NCI-H2227 treated with DMSO at 0.1 percent for 48 hours (cell line): ENCODE measurements around the gene KIRREL3.

Experiments
- DNase-seq: peaks from one replicate; lab custom pipeline; 2025; lab: John Stamatoyannopoulos, UW

KIRREL3 gene

DNA sequence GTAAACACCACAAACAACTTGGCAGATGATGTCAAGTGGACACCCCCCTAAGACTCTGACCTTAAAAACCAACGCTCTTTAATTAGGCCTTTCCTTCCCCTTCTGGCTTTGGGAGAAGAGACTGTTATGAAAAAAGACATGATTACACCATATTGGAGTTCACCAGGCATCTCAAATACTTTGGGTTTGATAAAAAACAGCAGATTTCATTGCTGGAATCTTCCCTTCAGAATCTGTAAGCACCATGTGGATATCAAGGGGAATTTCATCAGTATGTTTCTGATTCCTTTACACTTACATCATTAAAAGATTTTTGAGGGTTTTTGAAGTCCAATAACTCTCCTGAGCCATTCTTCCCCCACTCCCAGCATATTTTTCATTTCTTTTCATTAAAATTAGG is 85.6 kb downstream of the KIRREL3 start:
- DNase-seq: no peak

DNA sequence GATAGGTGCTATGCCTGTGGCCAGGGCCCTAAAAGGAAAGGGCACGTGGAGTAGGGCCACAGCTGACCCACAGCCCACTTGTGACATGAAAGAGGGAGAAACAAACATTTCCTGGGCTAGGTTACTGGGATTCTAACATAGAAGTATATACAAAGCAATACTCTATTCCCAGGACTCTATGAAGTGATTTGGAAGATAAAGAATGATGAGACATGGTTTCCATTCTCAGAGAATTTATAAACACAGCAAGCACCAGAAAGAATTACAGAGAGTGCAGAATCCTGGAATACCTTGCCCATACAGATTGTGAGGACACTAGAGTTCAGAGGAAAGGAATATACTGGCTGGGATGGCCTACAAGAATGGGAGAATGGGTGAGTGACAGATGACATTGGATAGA is 86.4 kb downstream of the KIRREL3 start:
- DNase-seq: no peak

DNA sequence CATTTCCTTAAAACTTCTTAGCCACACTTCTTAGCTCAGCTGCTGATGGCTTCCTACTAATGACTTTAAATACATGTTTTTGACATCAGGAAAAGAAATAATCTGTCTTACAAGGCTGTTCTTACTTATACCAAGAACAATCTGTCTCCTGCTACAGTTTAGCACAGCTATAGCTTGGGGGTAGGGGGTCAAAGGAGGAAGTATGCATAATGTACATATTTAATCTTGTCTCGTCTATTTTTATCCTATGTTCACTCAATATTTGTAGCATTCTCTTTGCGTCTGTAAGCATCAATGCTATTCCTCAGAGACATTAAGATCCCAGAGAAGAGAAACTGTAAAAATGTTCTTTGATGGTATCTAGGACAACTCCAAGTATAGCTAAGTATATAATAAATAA is 96.0 kb downstream of the KIRREL3 start:
- no peak for DNase-seq

DNA sequence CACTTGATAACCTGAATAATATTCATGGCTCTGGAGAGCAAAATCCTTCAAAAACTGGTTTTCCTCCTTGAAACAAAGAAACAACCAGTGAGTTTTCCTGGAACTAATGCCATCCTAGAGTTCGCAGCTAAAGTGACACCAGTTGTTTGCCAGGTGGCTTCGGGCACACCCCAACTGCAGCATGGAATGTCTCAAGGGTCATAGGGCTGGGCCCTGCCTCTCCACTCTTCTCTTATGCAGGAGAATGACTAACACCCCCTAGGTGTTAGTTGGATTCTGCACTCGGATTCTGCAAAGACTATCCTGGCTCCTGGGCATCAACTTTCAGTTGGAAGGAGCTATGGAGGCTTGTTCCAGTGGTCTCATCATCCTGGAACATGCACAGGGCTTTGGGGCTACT is 98.8 kb downstream of the KIRREL3 start:
- DNase-seq: no peak

DNA sequence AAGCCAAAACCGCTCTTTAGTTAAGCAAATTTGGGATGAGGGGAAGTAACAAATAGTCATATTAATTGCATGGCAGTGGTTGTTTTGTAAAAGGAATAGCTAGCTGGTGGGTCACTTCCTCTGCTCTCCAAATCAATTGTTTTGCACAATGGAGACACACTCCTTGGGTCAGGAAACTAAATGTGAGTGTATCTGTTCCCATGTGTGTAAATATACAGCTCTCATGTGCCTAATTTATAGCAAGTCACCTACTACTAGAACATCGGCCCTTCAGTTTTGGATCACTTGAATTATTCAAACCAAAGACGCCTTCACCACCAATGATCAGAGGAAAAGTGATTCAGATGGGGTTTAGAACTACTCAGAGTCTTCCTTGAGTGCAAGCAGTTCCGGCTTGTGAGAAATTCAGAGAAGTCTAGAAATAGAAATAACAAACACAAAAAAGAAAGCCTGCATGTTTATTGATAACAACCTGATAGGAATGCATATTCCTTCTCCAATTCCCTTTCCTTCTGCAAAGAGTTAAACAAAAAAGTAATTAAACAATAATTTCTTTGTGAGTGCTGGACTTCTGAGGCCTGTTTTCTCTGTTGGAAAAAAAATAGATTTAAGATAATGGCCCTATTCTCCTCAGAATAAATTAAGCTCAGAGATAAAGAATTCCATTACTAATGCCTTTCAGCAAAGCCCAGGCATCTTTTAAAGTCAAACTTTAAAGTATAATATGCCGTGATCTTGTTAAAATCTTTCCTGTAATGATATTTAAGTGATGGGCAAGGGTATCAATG is 100.4 kb downstream of the KIRREL3 start:
- DNase-seq: no peak

DNA sequence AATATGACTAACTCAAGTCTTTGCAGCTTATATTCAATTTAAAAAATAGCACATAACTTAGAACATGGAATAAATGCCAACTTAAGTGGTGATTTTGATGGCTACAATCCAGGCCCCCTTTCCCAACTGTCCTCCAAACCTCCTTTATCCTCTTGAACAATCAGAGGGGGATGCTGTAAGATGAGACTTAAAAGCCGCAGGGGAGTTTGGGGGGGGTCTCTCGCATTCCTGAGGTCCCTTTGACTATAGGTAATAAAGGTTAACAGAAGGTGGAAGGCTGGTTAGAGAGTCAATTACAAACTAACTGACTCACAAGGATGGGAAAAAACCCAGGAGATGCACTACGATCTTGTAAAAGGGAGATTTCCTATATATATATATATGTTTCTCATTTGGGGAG is 101.8 kb downstream of the KIRREL3 start:
- DNase-seq: no peak

DNA sequence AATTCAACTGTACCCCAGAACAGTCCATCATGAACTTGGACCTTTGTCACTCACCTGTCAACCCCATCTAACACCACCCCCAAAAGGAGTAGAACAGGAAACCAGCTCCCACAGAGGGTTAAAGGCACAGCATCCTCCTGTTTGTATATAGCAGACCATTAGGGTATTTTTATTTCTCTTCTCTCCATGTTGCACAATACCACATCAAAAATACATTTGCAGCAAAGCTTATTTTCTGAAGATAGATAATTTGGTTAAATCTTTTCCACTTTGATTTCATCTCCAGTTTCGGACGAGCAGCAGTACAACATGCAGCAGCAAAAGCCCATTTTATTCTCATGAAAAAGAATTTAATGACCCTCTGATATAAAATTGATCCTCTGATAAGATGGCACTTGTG is 103.1 kb downstream of the KIRREL3 start:
- DNase-seq: no peak

DNA sequence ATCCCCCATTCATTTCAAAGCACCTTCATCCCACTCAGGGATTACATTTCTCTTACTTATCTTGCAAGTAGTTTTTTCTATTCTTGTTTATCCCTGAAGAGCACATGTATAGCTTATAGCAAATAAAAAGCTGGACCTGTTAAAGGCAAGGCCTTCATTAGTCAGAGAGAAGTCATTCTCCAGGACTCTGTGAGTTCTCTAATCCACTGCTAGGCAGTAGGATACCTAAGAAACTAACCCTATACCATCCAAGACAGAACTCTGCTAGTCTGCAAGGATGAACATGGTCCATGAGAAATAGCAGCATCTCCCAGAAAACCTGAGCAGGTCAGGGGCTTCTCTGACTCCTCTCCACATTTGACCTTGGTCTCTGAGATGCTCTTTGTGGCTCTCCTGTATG is 104.5 kb downstream of the KIRREL3 start:
- DNase-seq: no peak

DNA sequence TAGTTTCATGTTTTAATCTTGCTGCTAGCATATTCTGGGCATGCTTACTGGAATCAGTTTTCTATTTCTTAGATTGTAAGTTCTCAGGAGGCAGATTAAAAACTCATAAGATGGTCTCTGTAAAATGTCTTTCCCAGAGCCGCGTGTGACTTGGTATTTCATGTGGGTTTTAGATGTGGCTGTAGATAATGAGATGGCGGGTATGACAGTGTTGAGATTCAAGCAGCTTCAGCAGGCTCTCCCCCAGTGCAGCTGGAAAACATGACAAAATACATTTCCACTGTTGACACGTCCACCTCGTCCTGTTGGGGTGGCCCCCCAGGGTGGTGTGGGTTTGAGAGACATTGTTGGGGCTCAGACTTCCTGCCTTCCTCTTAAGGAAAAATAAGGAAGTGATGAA is 106.8 kb downstream of the KIRREL3 start:
- DNase-seq: no peak

DNA sequence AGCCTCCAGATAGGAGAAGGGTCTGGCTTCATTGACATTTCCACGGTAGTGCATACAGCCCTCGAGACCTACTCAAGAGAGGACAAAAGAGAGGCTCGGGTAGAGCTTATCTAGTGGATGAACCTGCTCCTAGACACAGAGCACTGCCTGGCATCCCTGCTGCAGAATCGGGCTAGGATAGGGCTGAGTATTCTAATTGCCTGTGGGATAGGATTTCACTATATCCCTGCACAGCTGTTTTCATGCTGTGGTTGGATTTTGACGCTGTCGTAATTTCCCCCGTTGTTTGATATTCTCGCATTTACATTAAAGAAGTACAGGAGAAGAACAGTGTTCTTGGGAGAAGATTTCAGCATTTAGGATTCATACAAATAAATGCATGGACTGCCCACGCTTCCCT is 107.8 kb downstream of the KIRREL3 start:
- no peak for DNase-seq

DNA sequence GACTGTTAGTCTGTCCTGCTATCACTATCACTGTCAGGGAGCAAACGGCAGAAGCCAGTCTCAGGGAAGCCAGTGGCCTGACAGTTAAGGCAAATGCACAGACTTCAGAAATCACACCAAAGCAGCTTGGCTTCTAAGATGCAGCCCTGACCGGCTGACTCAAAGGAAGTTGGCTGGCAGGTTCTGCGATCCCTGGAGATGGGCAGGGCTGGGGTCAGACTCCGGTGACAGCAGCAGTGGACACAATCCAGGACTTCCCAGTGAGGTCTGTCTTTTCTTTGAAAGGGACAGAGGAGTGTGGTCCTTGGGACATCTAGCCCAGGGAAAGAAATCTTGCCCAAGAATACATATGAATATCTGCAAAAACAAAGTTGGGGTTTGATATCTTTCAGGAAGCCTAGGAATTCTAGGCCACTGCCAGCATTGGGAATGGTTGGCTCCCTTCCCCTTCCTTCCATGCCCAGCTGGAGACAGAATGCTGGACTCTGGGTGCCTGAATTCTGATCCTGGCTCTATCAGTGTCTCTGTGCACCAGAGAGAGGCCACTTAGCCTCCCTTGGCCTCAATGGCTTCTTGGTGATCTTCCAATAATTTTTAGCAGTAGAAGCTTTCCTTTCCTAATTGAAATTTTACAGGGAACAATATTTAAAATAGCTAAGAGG is 108.9 kb downstream of the KIRREL3 start:
- no peak for DNase-seq

DNA sequence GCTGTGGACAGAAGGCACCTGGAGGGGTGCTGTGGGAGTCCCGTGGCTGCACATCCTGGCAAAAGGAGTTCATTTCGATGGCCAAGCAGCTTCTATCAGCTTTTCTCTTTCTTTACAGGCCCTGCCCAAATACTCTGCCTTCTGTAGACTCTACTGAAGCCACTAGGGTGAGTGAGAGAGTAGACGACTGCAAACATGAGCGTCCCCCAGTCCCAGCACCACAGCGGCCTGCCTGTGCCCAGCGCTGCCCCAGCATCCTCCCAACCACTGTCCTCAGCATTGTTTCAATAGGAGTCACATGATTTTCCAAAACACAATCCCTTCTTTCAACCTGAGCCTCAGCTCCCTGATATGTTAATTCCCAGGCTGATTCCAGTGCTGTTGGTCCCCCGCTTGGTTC is 110.0 kb downstream of the KIRREL3 start:
- no peak for DNase-seq

DNA sequence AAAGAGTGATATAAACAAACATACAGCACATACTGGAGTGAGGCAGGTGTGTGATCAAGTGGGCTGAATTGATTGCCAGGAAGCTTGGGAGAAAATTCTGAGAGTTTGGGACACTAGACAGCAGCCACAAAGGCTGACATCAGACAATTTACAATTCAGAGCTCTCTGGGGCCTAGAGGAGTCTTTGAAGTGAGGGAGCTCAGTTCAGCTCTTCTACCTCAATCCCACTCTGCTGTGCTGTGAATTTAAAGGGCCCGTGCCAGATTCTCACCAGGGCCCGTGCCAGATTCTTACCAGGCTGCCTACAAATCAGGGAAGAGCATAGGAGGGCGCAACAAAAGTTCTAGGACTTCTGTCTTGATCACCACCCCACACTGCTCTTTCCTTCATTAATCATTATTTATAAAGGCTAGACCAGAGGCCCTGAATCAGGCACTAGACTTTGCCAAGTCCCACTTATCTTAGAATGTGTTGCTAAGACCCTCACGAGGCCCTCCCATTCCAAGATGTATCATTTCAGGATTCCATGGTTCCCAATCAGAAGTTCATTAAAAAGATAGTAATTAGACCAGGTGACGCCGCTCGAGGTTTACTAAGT is 112.4 kb downstream of the KIRREL3 start:
- no peak for DNase-seq

DNA sequence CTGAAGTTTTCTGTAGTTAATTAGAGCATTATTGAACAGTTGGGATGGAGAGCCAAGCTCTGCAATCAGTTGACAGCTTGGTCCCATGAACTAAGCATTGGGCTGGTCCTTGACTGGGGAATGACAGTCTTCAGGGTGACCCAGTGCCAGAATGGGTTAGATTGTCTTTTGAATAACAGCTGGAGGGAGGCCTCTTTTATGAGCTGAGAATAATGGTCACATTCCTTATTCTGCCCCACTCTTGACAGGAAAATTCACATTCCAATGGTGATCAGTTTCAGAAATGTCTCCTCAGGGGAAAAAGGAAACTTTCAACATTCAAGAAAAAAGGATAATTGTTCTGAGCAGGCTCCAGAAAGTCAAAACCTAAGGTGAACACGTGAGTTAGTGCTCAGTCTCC is 113.9 kb downstream of the KIRREL3 start:
- no peak for DNase-seq

DNA sequence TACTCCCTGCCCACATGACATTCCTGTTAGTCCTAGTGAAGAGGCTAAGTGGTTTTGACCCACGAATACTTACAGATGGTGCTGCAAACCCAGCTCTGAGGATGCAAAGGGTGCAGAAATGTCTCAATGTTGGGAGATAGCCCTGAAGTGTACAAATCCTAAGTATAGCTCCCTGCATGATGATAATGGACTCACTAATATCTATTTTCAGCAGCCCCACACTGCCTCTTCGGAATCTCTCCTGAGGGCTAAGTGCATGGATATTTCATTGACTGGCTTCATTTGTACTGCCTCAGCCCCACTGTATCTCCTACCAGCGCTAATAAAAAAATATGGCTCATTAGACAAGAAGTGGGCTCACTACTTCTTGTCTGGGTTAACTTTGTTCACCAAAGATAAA is 114.5 kb downstream of the KIRREL3 start:
- no peak for DNase-seq

DNA sequence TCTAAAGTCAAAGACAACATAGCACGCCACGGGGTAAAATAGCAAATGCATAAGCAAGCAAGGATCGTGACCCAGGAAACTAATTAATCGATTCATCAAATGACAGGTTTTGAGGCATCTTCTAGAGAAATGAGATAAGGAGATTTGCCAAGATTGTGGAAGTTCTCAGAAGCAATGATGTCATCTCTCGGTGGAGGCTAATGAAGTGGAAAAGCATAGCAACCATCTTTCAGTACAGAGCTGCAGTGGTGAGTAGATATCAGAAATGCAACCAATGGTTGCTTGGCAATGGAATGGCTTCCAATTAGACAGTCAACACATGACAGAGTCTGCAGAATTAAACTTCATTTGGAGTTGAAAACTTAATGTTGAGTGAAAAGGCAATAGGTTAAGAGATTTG is 116.0 kb downstream of the KIRREL3 start:
- DNase-seq: no peak

DNA sequence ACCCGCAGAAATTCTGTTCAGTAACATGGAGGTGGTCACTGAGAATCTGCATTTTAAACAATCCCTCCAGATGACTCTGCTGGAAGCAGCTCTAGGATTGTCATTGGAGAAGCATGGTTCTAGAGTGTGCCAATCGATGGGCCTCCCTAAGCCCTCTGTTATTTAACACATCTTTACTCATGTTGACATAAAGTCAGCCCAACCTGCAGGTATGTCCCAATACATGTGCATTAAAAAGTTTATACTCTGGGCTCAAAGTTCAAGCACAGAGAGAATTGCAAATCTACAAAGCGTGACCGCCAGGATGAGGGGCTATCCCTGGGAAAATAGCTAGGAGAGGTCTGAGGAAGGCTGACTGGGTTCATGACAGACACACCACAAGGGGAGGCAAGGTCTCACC is 116.4 kb downstream of the KIRREL3 start:
- no peak for DNase-seq

DNA sequence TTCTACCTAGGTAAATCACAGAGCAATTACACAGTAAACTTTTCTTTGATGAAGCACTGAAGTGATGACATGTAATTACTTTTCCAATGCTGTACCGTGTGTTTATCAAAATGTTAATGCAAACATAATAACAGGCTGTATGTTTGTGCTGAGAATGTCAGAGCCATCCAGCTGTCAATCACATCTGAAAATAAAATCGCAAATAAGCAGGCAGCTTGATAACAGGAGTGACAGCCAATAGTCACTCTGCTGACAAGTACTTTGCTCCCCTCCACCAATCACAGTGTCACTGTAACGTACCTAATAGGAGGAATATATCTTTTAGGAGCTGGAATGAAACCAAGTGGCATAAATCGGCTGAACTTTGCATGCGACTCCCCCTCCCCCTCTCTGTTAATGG is 119.7 kb downstream of the KIRREL3 start:
- peak; percentile 42 for DNase-seq

DNA sequence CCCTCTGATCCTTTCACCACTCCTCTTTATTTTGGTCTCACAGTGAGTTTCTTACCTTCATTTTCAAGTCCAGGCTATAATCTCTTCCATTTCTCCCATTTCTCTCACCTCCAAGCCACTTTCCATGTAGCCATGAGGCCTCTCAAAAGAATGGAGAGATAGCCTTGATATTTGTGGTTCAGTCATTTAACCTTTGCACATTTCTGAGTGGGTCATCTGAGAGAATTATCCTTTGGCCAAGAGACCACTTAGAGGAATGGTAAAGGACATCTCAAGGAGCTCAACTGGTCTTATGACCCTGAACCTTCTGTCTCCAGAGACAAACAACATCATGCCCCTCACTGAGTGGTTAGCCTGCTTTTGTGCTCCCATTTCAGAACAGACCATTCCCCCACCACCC is 121.1 kb downstream of the KIRREL3 start:
- DNase-seq: no peak

DNA sequence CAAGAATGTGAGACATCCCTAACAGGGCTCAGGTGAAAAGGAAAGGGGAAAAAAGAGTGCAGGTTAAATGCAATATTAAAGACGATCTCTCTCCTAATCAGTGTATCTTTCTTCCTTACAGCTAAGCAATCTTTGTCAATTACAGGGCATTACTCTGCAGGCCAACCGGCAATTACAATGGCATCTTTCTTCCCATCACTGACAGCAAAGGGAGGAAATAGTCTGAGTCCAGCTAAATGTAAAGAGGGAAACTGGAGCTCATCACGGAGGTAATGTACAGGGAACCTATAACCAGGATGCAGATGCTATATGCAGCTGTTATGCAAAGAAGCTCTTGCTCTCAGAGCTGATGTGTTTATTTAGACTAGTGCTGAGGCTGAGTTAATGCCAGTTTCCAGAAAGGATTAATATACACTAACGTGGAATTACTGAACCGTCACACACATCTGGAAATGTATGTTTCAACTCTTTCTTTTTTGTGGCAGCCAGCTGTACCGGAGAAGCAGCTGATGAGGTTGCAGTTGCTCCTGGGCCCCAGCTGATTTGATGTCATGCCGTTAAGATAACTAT is 121.6 kb downstream of the KIRREL3 start:
- peak; percentile 67 for DNase-seq

DNA sequence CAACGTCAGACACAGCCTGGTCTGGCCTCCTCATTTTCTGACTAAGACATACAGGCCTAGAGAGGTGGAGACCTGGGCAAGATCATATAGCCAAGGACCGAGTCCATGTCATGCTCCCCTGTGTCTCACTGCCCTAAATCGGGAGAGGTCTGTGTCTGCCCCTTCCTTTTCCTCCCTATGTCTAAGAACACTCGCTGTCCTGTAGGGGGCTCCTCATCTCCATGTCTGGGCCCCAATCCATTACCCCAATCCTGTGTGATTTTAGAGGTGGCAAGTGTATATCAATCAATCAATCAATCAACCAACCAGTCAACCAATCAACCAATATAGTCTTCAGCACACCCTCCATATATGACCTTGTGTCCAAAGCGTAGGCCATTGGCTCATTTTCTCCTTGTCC is 125.7 kb downstream of the KIRREL3 start:
- DNase-seq: no peak

DNA sequence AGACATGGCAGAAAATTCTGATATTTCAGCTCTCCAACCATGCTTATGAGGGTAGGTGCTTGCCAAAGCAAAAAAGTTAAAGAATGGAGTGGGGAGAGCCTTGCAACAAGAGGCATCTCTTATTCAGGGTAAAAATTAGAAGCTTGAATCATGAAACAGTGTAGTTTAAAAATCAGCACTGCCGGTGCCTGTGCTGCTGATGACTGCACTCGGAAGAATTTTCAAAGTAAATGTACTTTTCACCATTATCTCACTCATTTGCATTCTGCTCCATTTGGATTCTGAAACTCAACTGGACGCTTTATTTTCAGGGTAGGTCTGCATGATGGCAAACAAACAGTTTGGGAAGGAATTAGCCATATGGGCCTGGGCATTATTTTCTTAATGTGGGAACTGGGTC is 126.3 kb downstream of the KIRREL3 start:
- no peak for DNase-seq

DNA sequence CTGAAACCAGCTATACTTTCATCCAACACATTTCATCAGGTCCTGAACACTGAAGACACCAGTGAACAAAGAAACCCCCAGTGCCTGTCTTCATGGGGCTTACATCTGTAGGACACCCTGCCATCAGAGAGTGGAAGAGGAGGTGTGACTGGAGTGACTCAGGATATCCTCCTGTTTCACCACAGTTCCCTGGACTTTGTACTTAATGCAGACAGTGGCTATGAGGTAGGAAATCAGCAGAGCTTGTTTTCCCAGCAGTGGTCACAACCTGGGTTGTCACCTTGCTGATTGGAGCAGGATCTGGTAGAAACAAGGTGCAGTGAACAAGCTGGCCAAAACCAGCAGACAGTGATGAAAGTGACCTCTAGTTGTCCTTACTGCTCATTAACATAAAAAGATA is 128.8 kb downstream of the KIRREL3 start:
- no peak for DNase-seq
